T-cell (primary cell): ENCODE measurements around the gene CYP17A1. TPM values are rescaled to one million over a fixed set of nuclear protein-coding genes. Genes with fewer than 3 reads are reported as not detected.
A peak's percentile ranks its signal among the peaks of the same experiment; 100 is the strongest.

ENCODE experiments used
- ATAC-seq, 4 experiments: fragments of 200-7000 bp in 3 of 4; fragments of 150-1000 bp in 1 of 4; cut with Tn5 transposase; replicated peaks in 1 of 4; 1 replicate in 3 of 4; 2 replicates in 1 of 4; pipeline ENCODE4 v1.10.0; 2021; ENCODE audit warnings: moderate library complexity in 3 of 4, mild to moderate bottlenecking in 2 of 4, moderate number of reproducible peaks in 1 of 4
- CTCF ChIA-PET, 2 donors: fragments of 300-600 bp; sonication (Branson Sonifier 250); formaldehyde crosslinking; loops; one replicate each; lab custom pipeline; 2022; ENCODE audit warnings: antibody characterized with exemption in 2 of 2; lab: Charles Lee
- POLR2A ChIA-PET, 2 donors: fragments of 300-600 bp; sonication (Branson Sonifier 250); formaldehyde crosslinking; loops; one replicate each; lab custom pipeline; 2022; ENCODE audit warnings: antibody characterized with exemption in 2 of 2; lab: Charles Lee
- DNase-seq, 35 experiments: peaks; one replicate each; pipeline versions ENCODE4 v3.0.0 to v3.0.0-alpha.2; 2013 to 2023
- H3K27ac ChIP-seq: one replicate; pipeline ENCODE4 v1.5.1; 2013; ENCODE audit warnings: low read length
- H3K27me3 ChIP-seq, 2 experiments: replicated peaks in 1 of 2; 1 replicate in 1 of 2; 2 replicates in 1 of 2; pipeline versions ENCODE4 v1.6.1 to v1.7.0; 2013; ENCODE audit warnings: low read length in 1 of 2, mixed read lengths in 1 of 2; ENCODE audit not compliant: control insufficient read depth in 2 of 2, insufficient read depth in 2 of 2; ENCODE audit errors: extremely low read depth in 1 of 2
- H3K36me3 ChIP-seq, 2 donors: 1 replicate in 1 of 2; 2 replicates in 1 of 2; pipeline versions ENCODE4 v1.6.1 to v1.7.0; 2013; ENCODE audit warnings: low read length in 1 of 2; ENCODE audit not compliant: control insufficient read depth in 2 of 2, insufficient read depth in 1 of 2; ENCODE audit errors: extremely low read depth in 1 of 2
- H3K4me1 ChIP-seq, 2 experiments: 1 replicate in 1 of 2; 2 replicates in 1 of 2; pipeline versions ENCODE4 v1.6.1 to v1.7.0; 2013; ENCODE audit warnings: low read length in 2 of 2, mixed read lengths in 1 of 2; ENCODE audit not compliant: insufficient read depth in 2 of 2, control insufficient read depth in 1 of 2; ENCODE audit errors: extremely low read depth in 1 of 2
- H3K4me3 ChIP-seq, 2 donors: 1 replicate in 1 of 2; 2 replicates in 1 of 2; pipeline versions ENCODE4 v1.5.1 to v1.7.0; 2013; ENCODE audit warnings: mild to moderate bottlenecking in 2 of 2, low read length in 1 of 2, moderate library complexity in 1 of 2; ENCODE audit not compliant: control insufficient read depth in 1 of 2; ENCODE audit errors: extremely low read depth in 1 of 2
- H3K9me3 ChIP-seq: 2 replicates; pipeline ENCODE4 v1.7.0; 2013
- H3K27ac Mint-ChIP-seq, 2 donors: one replicate each; pipeline ENCODE4 v1.8.0; 2020 to 2021; ENCODE audit warnings: mild to moderate bottlenecking in 2 of 2, mixed read lengths in 2 of 2
- H3K27me3 Mint-ChIP-seq, 2 donors: one replicate each; pipeline ENCODE4 v1.8.0; 2021 to 2022; ENCODE audit warnings: mixed read lengths in 2 of 2
- H3K36me3 Mint-ChIP-seq: one replicate; pipeline ENCODE4 v1.8.0; 2021; ENCODE audit warnings: mixed read lengths
- H3K4me1 Mint-ChIP-seq, 3 donors: one replicate each; pipeline ENCODE4 v1.8.0; 2020 to 2022; ENCODE audit warnings: mixed read lengths in 3 of 3, mild to moderate bottlenecking in 1 of 3
- H3K4me3 Mint-ChIP-seq, 3 donors: one replicate each; pipeline ENCODE4 v1.8.0; 2020 to 2022; ENCODE audit warnings: mild to moderate bottlenecking in 3 of 3, mixed read lengths in 3 of 3, moderate library complexity in 3 of 3
- H3K9me3 Mint-ChIP-seq, 3 donors: one replicate each; pipeline ENCODE4 v1.8.0; 2020 to 2022; ENCODE audit warnings: mixed read lengths in 3 of 3
- WGBS: methylation state at CpG from one replicate; pipeline ENCODE4 v1.1.5; 2013; ENCODE audit warnings: missing lambda C conversion rate; ENCODE audit not compliant: insufficient coverage; 5-methylcytosine and 5-hydroxymethylcytosine counted together
- total RNA-seq, 35 experiments: library from RNA in 6 of 35; stranded (reverse) in 6 of 35; fragments of 120-200 nt in 1 of 35; gene quantifications; one replicate each; pipeline versions ENCODE4 v1.2.1 to v1.2.4 and lab custom pipeline; 2013 to 2026

Gene CYP17A1
- total RNA-seq, 5 donors from 2014 or later (not counting 1 experiment from before 2014, with no cell fraction given) = 3.2 to 5.1 (median 4.1) TPM; not detected in 2

- Histone ChIP-seq H3K27me3 (peaks cover 4 to 14% of the 10 kb centered on the region in 2 experiments), H3K27ac (no peak within 1 kb of the TSS), H3K4me1 (peaks cover 0 to 10% of the 10 kb centered on the region in 2 experiments), H3K36me3 (peaks cover 0 to 2% of the 10 kb centered on the region in 2 donors), H3K4me3 (peak within 1 kb of the TSS in 1 of 2 donors; percentile 59), H3K9me3 (no peaks in the 10 kb centered on the region)
- peak in 3 of 35 experiments; percentile 3 to 8 (median 4) for DNase-seq
- Mint-ChIP-seq H3K4me1 (peaks cover 11 to 14% (median 13%) of the 10 kb centered on the region in 3 donors), H3K36me3 (peaks cover 20% of the 10 kb centered on the region), H3K27me3 (peaks cover 27 to 34% of the 10 kb centered on the region in 2 donors), H3K4me3 (peak within 1 kb of the TSS; percentile 17 to 60 (median 51)), H3K27ac (no peak within 1 kb of the TSS), H3K9me3 (no peaks in the 10 kb centered on the region)
- CTCF ChIA-PET = interaction anchor here in 1 of 2 donors (0.6 kb wide), 1 partner anchor 112 kb away, joined by 5 read pairs; no protein-coding TSS in a partner anchor
- WGBS = 17% methylated on average over 56 of the region's 63 CpGs
- POLR2A ChIA-PET = no interaction called here
- ATAC-seq = peak; percentile 48 to 70 (median 64)
Measured at GRCh38 chr10:102869258-102870198, 32.3 kb upstream of the CYP17A1 start, which contains the start of gene AS3MT. Gene AS3MT (plus strand): TSS chr10:102869470. CDS start chr10:102869593, 123 bp downstream.

GRCh38 chr10:102868911-102869257 is 31.7 kb upstream of the CYP17A1 start:
- CTCF ChIA-PET = interaction anchor here in 1 of 2 donors (0.6 kb wide), 1 partner anchor 111 kb away, joined by 5 read pairs; no protein-coding TSS in a partner anchor

GRCh38 chr10:102865620-102866019 is 28.4 kb upstream of the CYP17A1 start:
- peaks cover 15 to 18% of the 10 kb centered on the region in 2 donors for H3K27me3 Mint-ChIP-seq
- no peak overlapping the region for H3K27ac Mint-ChIP-seq
- CTCF ChIA-PET = no interaction called here
- WGBS = no CpG with 5 or more reads among the region's 3 CpGs
- POLR2A ChIA-PET = no interaction called here
- DNase-seq (no peak), ATAC-seq (no peak)
- H3K4me1 Mint-ChIP-seq = peaks cover 11 to 13% (median 13%) of the 10 kb centered on the region in 3 donors
- Histone ChIP-seq H3K27ac (no peak overlapping the region), H3K36me3 (peaks cover 4 to 19% of the 10 kb centered on the region in 2 donors), H3K9me3 (no peaks in the 10 kb centered on the region), H3K4me3 (no peak overlapping the region), H3K27me3 (peaks cover 4 to 11% of the 10 kb centered on the region in 2 experiments), H3K4me1 (peaks cover 0 to 10% of the 10 kb centered on the region in 2 experiments)
- H3K4me3 Mint-ChIP-seq = no peak overlapping the region
- no peaks in the 10 kb centered on the region for H3K9me3 Mint-ChIP-seq
- peaks cover 34% of the 10 kb centered on the region for H3K36me3 Mint-ChIP-seq

More at GRCh38 chr10:102868911-102869257, 31.7 kb upstream of the CYP17A1 start:
- POLR2A ChIA-PET = no interaction called here
- Histone ChIP-seq H3K27me3 (peaks cover 4 to 14% of the 10 kb centered on the region in 2 experiments), H3K36me3 (no peaks in the 10 kb centered on the region), H3K9me3 (no peaks in the 10 kb centered on the region), H3K4me3 (no peak overlapping the region), H3K4me1 (peaks cover 0 to 10% of the 10 kb centered on the region in 2 experiments), H3K27ac (no peak overlapping the region)
- WGBS = no CpG with 5 or more reads among the region's 5 CpGs
- H3K4me1 Mint-ChIP-seq = peaks cover 11 to 14% (median 13%) of the 10 kb centered on the region in 3 donors
- ATAC-seq = no peak
- H3K9me3 Mint-ChIP-seq = no peaks in the 10 kb centered on the region
- H3K27me3 Mint-ChIP-seq = peaks cover 25 to 30% of the 10 kb centered on the region in 2 donors
- no peak for DNase-seq
- peaks cover 18% of the 10 kb centered on the region for H3K36me3 Mint-ChIP-seq
- no peak overlapping the region for H3K27ac Mint-ChIP-seq
- peak overlapping the region in 2 of 3 donors; percentile 22 to 60 for H3K4me3 Mint-ChIP-seq

- CTCF ChIA-PET = interaction anchor here in 1 of 2 donors (0.7 to 1.2 kb wide), 2 partner anchors 8 to 1652 kb away, joined by 4 read pairs; no protein-coding TSS in a partner anchor
- H3K36me3 Mint-ChIP-seq = peaks cover 41% of the 10 kb centered on the region
Measured at GRCh38 chr10:102863660-102864059, 26.4 kb upstream of the CYP17A1 start.

GRCh38 chr10:102859911-102860310 is 22.7 kb upstream of the CYP17A1 start:
- H3K27ac ChIP-seq = no peak overlapping the region
- 100% methylated on average over 2 of the region's 2 CpGs for WGBS
- H3K27me3 Mint-ChIP-seq = no peaks in the 10 kb centered on the region
- H3K27ac Mint-ChIP-seq = no peak overlapping the region
- peaks cover 29% of the 10 kb centered on the region for H3K36me3 Mint-ChIP-seq
- H3K4me3 ChIP-seq = no peak overlapping the region
- no peaks in the 10 kb centered on the region for H3K27me3 ChIP-seq
- no peaks in the 10 kb centered on the region for H3K9me3 Mint-ChIP-seq
- peaks cover 8 to 14% (median 13%) of the 10 kb centered on the region in 3 donors for H3K4me1 Mint-ChIP-seq
- no peaks in the 10 kb centered on the region for H3K9me3 ChIP-seq
- no peak for ATAC-seq
- no peak overlapping the region for H3K4me3 Mint-ChIP-seq
- no peak for DNase-seq
- ChIA-PET POLR2A (interaction anchor here in 1 of 2 donors (0.7 kb wide), 1 partner anchor 8 kb away, joined by 5 read pairs; no protein-coding TSS in a partner anchor), CTCF (no interaction called here)
- H3K4me1 ChIP-seq = peaks cover 0 to 3% of the 10 kb centered on the region in 2 experiments
- peaks cover 4 to 27% of the 10 kb centered on the region in 2 donors for H3K36me3 ChIP-seq

More at GRCh38 chr10:102863660-102864059, 26.4 kb upstream of the CYP17A1 start:
- no peaks in the 10 kb centered on the region for H3K9me3 Mint-ChIP-seq
- no peak for ATAC-seq
- no peak for DNase-seq
- peaks cover 4 to 27% of the 10 kb centered on the region in 2 donors for H3K36me3 ChIP-seq
- H3K27ac Mint-ChIP-seq = no peak overlapping the region
- no peaks in the 10 kb centered on the region for H3K4me1 ChIP-seq
- H3K4me3 ChIP-seq = no peak overlapping the region
- POLR2A ChIA-PET = no interaction called here
- no CpG with 5 or more reads among the region's 2 CpGs for WGBS
- no peak overlapping the region for H3K27ac ChIP-seq
- peaks cover 0 to 2% of the 10 kb centered on the region in 2 donors for H3K27me3 Mint-ChIP-seq
- no peak overlapping the region for H3K4me3 Mint-ChIP-seq
- H3K4me1 Mint-ChIP-seq = peaks cover 0 to 5% (median under 1%) of the 10 kb centered on the region in 3 donors
- H3K9me3 ChIP-seq = no peaks in the 10 kb centered on the region
- no peaks in the 10 kb centered on the region for H3K27me3 ChIP-seq
